ENCODE data around the gene NRGN.
"Not testable (repeated sequence)": the region's sequence is repeated elsewhere in the genome, so short reads cannot be mapped to it uniquely, and the experiment has no call there.

Gene NRGN

DNA sequence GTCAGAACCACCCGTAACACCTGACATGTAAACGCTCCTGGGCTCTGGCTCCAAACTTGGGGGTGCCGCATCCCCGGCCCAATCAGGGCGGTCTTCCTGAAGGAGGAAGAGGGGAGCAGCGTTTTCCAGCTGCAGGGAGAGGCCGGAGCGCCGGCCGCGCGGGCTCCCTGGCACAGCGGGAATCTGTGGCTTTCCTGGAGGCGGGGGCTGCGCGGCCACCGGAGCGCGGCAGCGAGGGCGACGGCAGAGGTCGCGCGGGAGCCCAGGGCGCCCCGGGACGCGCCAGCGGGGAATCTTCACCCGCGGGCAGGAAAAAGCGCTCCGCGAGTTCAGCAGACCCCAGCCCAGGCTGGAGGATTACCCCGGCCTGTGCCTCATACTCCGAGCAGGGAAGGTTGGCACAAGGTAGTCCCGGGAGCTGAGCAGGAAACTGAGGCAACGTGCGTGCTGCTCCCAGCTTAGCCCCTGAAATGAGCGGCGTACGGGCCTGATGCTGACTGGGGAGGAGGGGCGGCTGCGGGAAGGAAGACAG is 22.9 kb downstream of the NRGN start:
- DNase-seq (ENCODE audit: extremely low spot score), result peak; percentile 56
- TF ChIP-seq L3MBTL2 (conservative IDR thresholded peaks at IDR 0.05) (no peak), TARDBP (IDR thresholded peaks at IDR 0.05) (no peak), SUZ12 (IDR thresholded peaks at IDR 0.05) (no peak), CTBP1 (IDR thresholded peaks at IDR 0.05; ENCODE audit: borderline replicate concordance) (no peak), BHLHE40 (IDR thresholded peaks at IDR 0.05; ENCODE audit: borderline replicate concordance) (no peak), FOXK2 (IDR thresholded peaks at IDR 0.05) (no peak), ZNF384 (IDR thresholded peaks at IDR 0.05) (no peak), SP1 (IDR thresholded peaks at IDR 0.05) (no peak), NFRKB (IDR thresholded peaks at IDR 0.05) (no peak), LEF1 (IDR thresholded peaks at IDR 0.05; ENCODE audit: borderline replicate concordance) (no peak)
- TF ChIP-seq, protein P1, sequence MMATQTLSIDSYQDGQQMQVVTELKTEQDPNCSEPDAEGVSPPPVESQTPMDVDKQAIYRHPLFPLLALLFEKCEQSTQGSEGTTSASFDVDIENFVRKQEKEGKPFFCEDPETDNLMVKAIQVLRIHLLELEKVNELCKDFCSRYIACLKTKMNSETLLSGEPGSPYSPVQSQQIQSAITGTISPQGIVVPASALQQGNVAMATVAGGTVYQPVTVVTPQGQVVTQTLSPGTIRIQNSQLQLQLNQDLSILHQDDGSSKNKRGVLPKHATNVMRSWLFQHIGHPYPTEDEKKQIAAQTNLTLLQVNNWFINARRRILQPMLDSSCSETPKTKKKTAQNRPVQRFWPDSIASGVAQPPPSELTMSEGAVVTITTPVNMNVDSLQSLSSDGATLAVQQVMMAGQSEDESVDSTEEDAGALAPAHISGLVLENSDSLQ (IDR thresholded peaks at IDR 0.05), result no peak
- ChIA-PET POLR2A (interaction anchor here (0.9 to 1.3 kb wide), 6 partner anchors 16 to 90 kb away, joined by 3 to 4 read pairs (median 4); partner anchors contain the start of genes MSANTD2 and NRGN), CTCF (interaction anchor here (0.6 to 1.8 kb wide), 13 partner anchors 8 to 94 kb away, joined by 3 to 8 read pairs (median 4); partner anchors contain the start of genes NRGN and VSIG2)

DNA sequence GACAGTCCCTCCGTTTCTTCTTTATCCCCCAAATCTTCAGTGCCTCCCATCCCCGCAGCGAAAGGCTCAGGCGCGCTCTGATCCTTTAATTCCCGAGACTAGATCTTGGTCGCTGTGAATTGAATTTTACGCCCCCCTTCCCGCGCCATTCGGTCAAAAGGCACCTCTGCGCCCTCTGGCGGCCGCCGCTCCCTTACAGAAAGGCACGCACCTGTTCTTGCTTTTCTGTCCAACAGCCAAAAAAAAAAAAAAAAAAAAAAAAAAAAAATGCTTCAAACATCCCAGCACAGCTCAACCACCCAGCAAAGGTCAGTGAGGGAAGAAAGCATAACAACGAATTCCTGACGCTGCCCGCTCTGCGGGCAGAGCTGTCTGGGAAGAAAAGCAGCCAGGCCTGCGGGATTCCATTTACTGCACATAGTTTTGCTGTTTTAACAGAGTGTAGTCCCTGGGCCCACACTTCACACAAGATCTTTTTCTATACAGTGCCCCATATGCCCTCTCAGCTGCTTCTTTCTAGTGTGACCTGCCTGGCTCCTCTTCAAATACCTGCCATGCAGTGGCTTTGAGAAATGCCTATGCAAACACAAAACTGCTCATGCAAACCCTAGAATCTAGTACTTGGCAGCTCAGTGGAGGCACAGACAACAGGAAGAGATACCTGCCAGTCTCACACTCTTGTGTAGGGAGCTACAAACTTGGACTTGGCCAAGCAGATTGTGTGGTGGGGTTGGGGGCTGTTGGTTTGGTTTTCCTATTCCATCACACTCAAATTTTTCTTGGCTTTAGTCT is 23.6 kb downstream of the NRGN start:
- DNase-seq (ENCODE audit: extremely low spot score), result peak; percentile 78
- POLR2A ChIA-PET, result interaction anchor here (0.8 to 1.3 kb wide), 8 partner anchors 16 to 90 kb away, joined by 3 to 4 read pairs (median 4); partner anchors contain the start of genes MSANTD2 and NRGN
- CTCF ChIA-PET, result interaction anchor here (0.6 to 1.9 kb wide), 16 partner anchors 10 to 163 kb away, joined by 3 to 11 read pairs (median 4); partner anchors contain the start of genes NRGN and VSIG2
- peak; percentile 95 for TF ChIP-seq ZNF384 (IDR thresholded peaks at IDR 0.05)
- no peak for TF ChIP-seq SP1 (IDR thresholded peaks at IDR 0.05)
- no peak for TF ChIP-seq FOXK2 (IDR thresholded peaks at IDR 0.05)

DNA sequence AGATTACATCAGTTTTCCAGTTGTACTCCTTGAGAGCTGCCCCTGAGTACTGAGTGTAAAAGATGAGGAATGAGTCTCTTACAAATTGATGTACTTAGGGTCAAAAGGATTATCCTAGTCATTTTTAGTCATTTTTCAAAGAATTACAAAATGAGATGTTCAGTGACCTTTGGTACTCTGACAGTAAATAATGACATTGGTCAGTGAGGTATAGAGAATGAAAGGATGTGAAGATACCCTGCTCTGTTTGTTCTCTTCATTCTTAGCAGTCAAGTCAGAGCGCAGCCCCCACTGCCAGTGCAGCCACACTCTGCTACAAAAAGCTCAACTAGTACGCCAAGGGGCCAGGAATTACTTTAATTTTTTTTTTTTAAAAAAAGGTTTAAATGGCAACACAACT is 26.4 kb downstream of the NRGN start:
- ChIA-PET POLR2A (no interaction called here), CTCF (interaction anchor here (0.7 kb wide), 1 partner anchor 102 kb away, joined by 5 read pairs; no protein-coding TSS in a partner anchor)
- TF ChIP-seq SP1 (IDR thresholded peaks at IDR 0.05) (no peak), SUZ12 (IDR thresholded peaks at IDR 0.05) (no peak), ZNF384 (IDR thresholded peaks at IDR 0.05) (no peak), LEF1 (IDR thresholded peaks at IDR 0.05; ENCODE audit: borderline replicate concordance) (no peak), L3MBTL2 (conservative IDR thresholded peaks at IDR 0.05) (no peak), HDGF (IDR thresholded peaks at IDR 0.05; ENCODE audit: borderline replicate concordance) (no peak), BHLHE40 (IDR thresholded peaks at IDR 0.05; ENCODE audit: borderline replicate concordance) (no peak), ARNT (IDR thresholded peaks at IDR 0.05) (no peak), FOXM1 (IDR thresholded peaks at IDR 0.05; ENCODE audit: borderline replicate concordance) (no peak), FOXK2 (IDR thresholded peaks at IDR 0.05) (no peak), FOXA1 (IDR thresholded peaks at IDR 0.05) (no peak), CTBP1 (IDR thresholded peaks at IDR 0.05; ENCODE audit: borderline replicate concordance) (no peak), ELF4 (IDR thresholded peaks at IDR 0.05) (no peak), NFRKB (IDR thresholded peaks at IDR 0.05) (no peak), TARDBP (IDR thresholded peaks at IDR 0.05) (no peak)
- TF ChIP-seq, protein P1 (IDR thresholded peaks at IDR 0.05), result no peak
- DNase-seq (ENCODE audit: extremely low spot score), result no peak

DNA sequence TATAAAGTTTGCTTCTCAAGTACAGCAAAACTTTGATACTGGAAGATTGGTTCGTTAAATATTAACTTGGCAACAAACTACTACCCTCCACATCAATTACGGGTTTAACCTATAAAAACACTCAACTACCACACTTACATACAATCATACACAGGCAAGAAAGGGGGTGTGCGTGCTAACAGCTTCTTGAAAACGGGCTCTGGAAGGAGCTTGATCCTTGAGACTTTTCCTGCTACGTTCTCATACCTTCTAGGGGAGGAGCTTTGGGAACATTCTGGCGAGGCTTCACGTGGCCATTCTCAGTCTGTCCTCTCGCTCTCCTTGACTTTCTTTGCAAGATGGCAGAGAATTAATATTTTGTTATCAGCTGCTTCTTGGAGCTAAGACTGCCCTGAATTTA is 29.2 kb downstream of the NRGN start:
- CTCF ChIA-PET, result interaction anchor here (0.6 kb wide), 1 partner anchor 68 kb away, joined by 3 read pairs; no protein-coding TSS in a partner anchor
- TF ChIP-seq FOXA1 (IDR thresholded peaks at IDR 0.05), result no peak
- TF ChIP-seq ELF4 (IDR thresholded peaks at IDR 0.05), result no peak
- no peak for TF ChIP-seq TARDBP (IDR thresholded peaks at IDR 0.05)
- no peak for TF ChIP-seq SUZ12 (IDR thresholded peaks at IDR 0.05)
- no peak for TF ChIP-seq HDGF (IDR thresholded peaks at IDR 0.05; ENCODE audit: borderline replicate concordance)
- no peak for TF ChIP-seq LEF1 (IDR thresholded peaks at IDR 0.05; ENCODE audit: borderline replicate concordance)
- no peak for TF ChIP-seq BHLHE40 (IDR thresholded peaks at IDR 0.05; ENCODE audit: borderline replicate concordance)
- TF ChIP-seq CTBP1 (IDR thresholded peaks at IDR 0.05; ENCODE audit: borderline replicate concordance), result no peak
- no peak for TF ChIP-seq SP1 (IDR thresholded peaks at IDR 0.05)
- no peak for TF ChIP-seq ARNT (IDR thresholded peaks at IDR 0.05)
- TF ChIP-seq L3MBTL2 (conservative IDR thresholded peaks at IDR 0.05), result no peak
- TF ChIP-seq, protein P1 (IDR thresholded peaks at IDR 0.05), result no peak
- POLR2A ChIA-PET, result no interaction called here
- DNase-seq (ENCODE audit: extremely low spot score), result no peak

DNA sequence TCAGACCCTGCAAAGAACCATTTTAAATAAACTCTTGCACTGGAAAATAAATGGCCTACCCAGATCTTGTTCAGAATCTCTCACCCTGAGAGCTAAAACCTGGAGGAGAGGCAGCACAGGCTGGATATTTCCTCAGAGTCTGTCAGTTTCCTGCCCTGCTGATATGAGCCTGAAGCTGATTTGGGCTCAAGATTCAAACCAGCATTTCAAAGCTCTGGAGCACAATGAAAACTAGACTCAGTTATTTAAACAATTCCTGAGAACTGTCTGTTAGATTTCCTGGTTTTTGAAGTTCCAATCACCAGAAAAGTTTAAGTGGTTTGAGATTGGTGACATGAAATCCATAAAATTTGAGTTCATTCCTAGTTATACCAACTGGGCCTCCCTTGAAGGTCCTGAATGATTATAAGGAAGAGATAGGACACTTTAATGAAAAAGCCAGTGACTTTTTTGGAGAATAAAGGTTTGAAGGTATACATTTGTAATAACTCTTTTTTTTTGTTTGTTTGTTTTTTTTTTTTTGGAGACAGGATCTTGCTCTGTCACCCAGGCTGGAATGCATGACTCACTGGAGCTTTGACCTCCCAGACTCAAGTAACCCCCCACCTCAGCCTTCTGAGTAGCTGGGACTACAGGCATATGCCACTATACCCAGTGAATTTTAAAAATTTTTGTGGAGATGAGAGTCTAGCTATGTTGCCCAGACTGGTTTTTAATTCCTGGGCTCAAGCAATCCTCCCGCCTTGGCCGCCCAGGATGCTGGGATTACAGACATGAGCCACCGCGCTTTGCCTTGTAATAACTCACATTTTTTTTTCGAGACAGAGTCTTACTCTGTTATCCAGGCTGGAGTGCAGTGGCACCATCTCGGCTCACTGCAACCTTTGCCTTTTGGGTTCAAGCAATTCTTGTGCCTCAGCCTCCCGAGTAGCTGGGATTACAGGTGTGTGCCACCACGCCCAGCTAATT is 30.3 kb downstream of the NRGN start:
- no peak for DNase-seq (ENCODE audit: extremely low spot score)
- TF ChIP-seq ELF4 (IDR thresholded peaks at IDR 0.05) (no peak), NFRKB (IDR thresholded peaks at IDR 0.05) (no peak), ARNT (IDR thresholded peaks at IDR 0.05) (no peak), HDGF (IDR thresholded peaks at IDR 0.05; ENCODE audit: borderline replicate concordance) (no peak), LEF1 (IDR thresholded peaks at IDR 0.05; ENCODE audit: borderline replicate concordance) (no peak), SUZ12 (IDR thresholded peaks at IDR 0.05) (no peak), SP1 (IDR thresholded peaks at IDR 0.05) (no peak), FOXM1 (IDR thresholded peaks at IDR 0.05; ENCODE audit: borderline replicate concordance) (no peak), FOXA1 (IDR thresholded peaks at IDR 0.05) (no peak), TARDBP (IDR thresholded peaks at IDR 0.05) (no peak), CTBP1 (IDR thresholded peaks at IDR 0.05; ENCODE audit: borderline replicate concordance) (no peak), BHLHE40 (IDR thresholded peaks at IDR 0.05; ENCODE audit: borderline replicate concordance) (no peak), ZNF384 (IDR thresholded peaks at IDR 0.05) (no peak), FOXK2 (IDR thresholded peaks at IDR 0.05) (no peak)
- TF ChIP-seq, protein P1 (IDR thresholded peaks at IDR 0.05), result no peak
- POLR2A ChIA-PET, result no interaction called here
- CTCF ChIA-PET, result interaction anchor here (0.9 kb wide), 1 partner anchor 24 kb away, joined by 5 read pairs; no protein-coding TSS in a partner anchor

DNA sequence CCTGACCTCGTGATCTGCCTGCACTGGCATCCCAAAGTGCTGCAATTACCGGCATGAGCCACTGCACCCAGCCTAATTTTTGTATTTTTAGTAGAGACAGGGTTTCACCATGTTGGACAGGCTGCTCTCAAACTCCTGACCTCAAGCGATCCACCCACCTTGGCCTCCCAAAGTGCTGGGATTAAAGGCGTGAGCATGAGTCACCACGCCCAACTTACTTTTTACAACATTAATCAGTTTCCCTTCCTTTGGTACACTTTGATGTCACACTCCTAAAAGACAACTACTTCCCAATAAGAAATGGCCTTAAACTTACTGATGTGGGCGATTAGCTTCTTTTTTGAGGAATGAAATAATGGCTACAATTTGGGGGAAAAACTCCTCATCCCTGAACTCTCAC is 31.2 kb downstream of the NRGN start:
- CTCF ChIA-PET, result interaction anchor here (0.7 kb wide), 1 partner anchor 8 kb away, joined by 3 read pairs; no protein-coding TSS in a partner anchor

More for the DNA sequence above, 31.2 kb downstream of the NRGN start:
- POLR2A ChIA-PET; DNase-seq (ENCODE audit: extremely low spot score): not testable (repeated sequence)

All from HEK293T (cell line).